ENCODE measurements around the gene PDS5A. TPM values are rescaled to one million over a fixed set of nuclear protein-coding genes. Genes with fewer than 3 reads are reported as not detected.
A peak's percentile ranks its signal among the peaks of the same experiment; 100 is the strongest.
"Not testable (repeated sequence)": the region's sequence is repeated elsewhere in the genome, so short reads cannot be mapped to it uniquely, and the experiment has no call there.

PDS5A gene
- total and polyA plus RNA-seq, 4 donors, result 21.2 to 121 (median 42.3) TPM

- Histone ChIP-seq H3K9me3 (ENCODE audit: control insufficient read depth in 4 of 4, insufficient read depth in 3 of 4, low read length in 3 of 4) (no peaks in the 10 kb centered on the region), H3K4me3 (peak overlapping the region; percentile 86), H3K27ac (ENCODE audit: low read depth in 1 of 2, low read length in 1 of 2) (peak overlapping the region; percentile 96), H3K27me3 (ENCODE audit: control insufficient read depth in 3 of 3, insufficient read depth in 3 of 3, low read length in 2 of 3) (no peaks in the 10 kb centered on the region), H3K9ac (ENCODE audit: insufficient read depth in 1 of 2, low read length in 2 of 2) (peak overlapping the region; percentile 84 to 94), H3K36me3 (ENCODE audit: control insufficient read depth in 4 of 4, insufficient read depth in 4 of 4, low read length in 4 of 4) (peaks cover 4 to 17% (median 9%) of the 10 kb centered on the region in 4 donors), H3K4me1 (ENCODE audit: control insufficient read depth in 5 of 5, insufficient read depth in 5 of 5, low read length in 5 of 5) (peaks cover 0 to 16% (median 4%) of the 10 kb centered on the region in 5 donors)
- 1% methylated on average over 39 to 54 of the region's 54 CpGs for WGBS, 2 donors
- ATAC-seq (ENCODE audit: insufficient read depth, low FRiP score) (peak; percentile 22), DNase-seq (peak; percentile 57 to 66 (median 64))
- TF ChIP-seq CTCF (IDR thresholded peaks at IDR 0.05; ENCODE audit: control extremely low read depth, extremely low read depth), result no peak
Measured at GRCh38 chr4:39976945-39977488, 694 bp downstream of the PDS5A start.

- 1% methylated on average over 40 to 41 of the region's 41 CpGs for WGBS, 2 donors
- TF ChIP-seq CTCF (IDR thresholded peaks at IDR 0.05; ENCODE audit: control extremely low read depth, extremely low read depth), result peak; percentile 80
- Histone ChIP-seq H3K9me3 (ENCODE audit: control insufficient read depth in 4 of 4, insufficient read depth in 3 of 4, low read length in 3 of 4) (no peaks in the 10 kb centered on the region), H3K27me3 (ENCODE audit: control insufficient read depth in 3 of 3, insufficient read depth in 3 of 3, low read length in 2 of 3) (no peaks in the 10 kb centered on the region), H3K9ac (ENCODE audit: insufficient read depth in 1 of 2, low read length in 2 of 2) (peak overlapping the region; percentile 84 to 94), H3K27ac (ENCODE audit: low read depth in 1 of 2, low read length in 1 of 2) (peak overlapping the region; percentile 96), H3K4me3 (peak overlapping the region; percentile 86), H3K36me3 (ENCODE audit: control insufficient read depth in 4 of 4, insufficient read depth in 4 of 4, low read length in 4 of 4) (peaks cover 4 to 17% (median 9%) of the 10 kb centered on the region in 4 donors), H3K4me1 (ENCODE audit: control insufficient read depth in 5 of 5, insufficient read depth in 5 of 5, low read length in 5 of 5) (peaks cover 0 to 16% (median 4%) of the 10 kb centered on the region in 5 donors)
- DNase-seq (peak; percentile 86 to 93 (median 93)), ATAC-seq (ENCODE audit: insufficient read depth, low FRiP score) (peak; percentile 76)
Measured at GRCh38 chr4:39976141-39976944, 1.4 kb downstream of the PDS5A start.

- 61 to 84% methylated on average over 4 of the region's 4 CpGs for WGBS, 2 donors
- H3K9me3 ChIP-seq (ENCODE audit: control insufficient read depth in 4 of 4, insufficient read depth in 3 of 4, low read length in 3 of 4), result no peaks in the 10 kb centered on the region
- H3K4me1 ChIP-seq (ENCODE audit: control insufficient read depth in 5 of 5, insufficient read depth in 5 of 5, low read length in 5 of 5), result peaks cover 4 to 16% (median 7%) of the 10 kb centered on the region in 5 donors
- no peak for DNase-seq
- H3K27ac ChIP-seq (ENCODE audit: low read depth in 1 of 2, low read length in 1 of 2), result no peak overlapping the region
- no peak for ATAC-seq (ENCODE audit: insufficient read depth, low FRiP score)
- no peaks in the 10 kb centered on the region for H3K27me3 ChIP-seq (ENCODE audit: control insufficient read depth in 3 of 3, insufficient read depth in 3 of 3, low read length in 2 of 3)
- peaks cover 4 to 17% (median 9%) of the 10 kb centered on the region in 4 donors for H3K36me3 ChIP-seq (ENCODE audit: control insufficient read depth in 4 of 4, insufficient read depth in 4 of 4, low read length in 4 of 4)
- peak overlapping the region in 1 of 2 donors; percentile 94 for H3K9ac ChIP-seq (ENCODE audit: insufficient read depth in 1 of 2, low read length in 2 of 2)
- no peak for TF ChIP-seq CTCF (IDR thresholded peaks at IDR 0.05; ENCODE audit: control extremely low read depth, extremely low read depth)
- no peak overlapping the region for H3K4me3 ChIP-seq
Measured at GRCh38 chr4:39975488-39976089, 2.1 kb downstream of the PDS5A start.

GRCh38 chr4:39973052-39973451 lies 4.7 kb downstream of the PDS5A start:
- ATAC-seq (ENCODE audit: insufficient read depth, low FRiP score); H3K27me3 ChIP-seq (ENCODE audit: control insufficient read depth in 3 of 3, insufficient read depth in 3 of 3, low read length in 2 of 3); H3K9ac ChIP-seq (ENCODE audit: insufficient read depth in 1 of 2, low read length in 2 of 2); H3K4me3 ChIP-seq; H3K27ac ChIP-seq (ENCODE audit: low read depth in 1 of 2, low read length in 1 of 2); DNase-seq; H3K9me3 ChIP-seq (ENCODE audit: control insufficient read depth in 4 of 4, insufficient read depth in 3 of 4, low read length in 3 of 4): not testable (repeated sequence)
- Histone ChIP-seq H3K4me1 (ENCODE audit: control insufficient read depth in 5 of 5, insufficient read depth in 5 of 5, low read length in 5 of 5) (peaks cover 4 to 12% (median 7%) of the 10 kb centered on the region in 5 donors), H3K36me3 (ENCODE audit: control insufficient read depth in 4 of 4, insufficient read depth in 4 of 4, low read length in 4 of 4) (peaks cover 4 to 19% (median 9%) of the 10 kb centered on the region in 4 donors)
- WGBS, 2 donors, result 82 to 85% methylated on average over 6 of the region's 6 CpGs
